ENCODE results near the gene PMVK. TPM values are rescaled to one million over a fixed set of nuclear protein-coding genes. Genes with fewer than 3 reads are reported as not detected.

Gene PMVK
- total RNA-seq, 4 donors from 2014 or later, result 2.6 to 21.2 (median 6.4) TPM

GRCh38 chr1:154973344-154974101, 37.0 kb upstream of the PMVK start:
- intact Hi-C loops (cut with DNase I; ENCODE audit: low total_unique reads), result no loop called here
- H3K9me3 ChIP-seq, result no peaks in the 10 kb centered on the region
- no peaks in the 10 kb centered on the region for H3K27me3 ChIP-seq
- TF ChIP-seq POLR2A (IDR thresholded peaks at IDR 0.05), result peak; percentile 42 to 84
- TF ChIP-seq CTCF (IDR thresholded peaks at IDR 0.05), result peak in 2 of 4 experiments; percentile 16 to 26
- DNase-seq, result peak; percentile 98 to 99
- no peaks in the 10 kb centered on the region for H3K36me3 ChIP-seq
- H3K27ac ChIP-seq, result peak overlapping the region; percentile 99
- peak overlapping the region; percentile 54 to 73 for H3K4me3 ChIP-seq
- H3K4me1 ChIP-seq, result peaks cover 3 to 8% of the 10 kb centered on the region in 2 donors

- intact Hi-C loops (cut with DNase I; ENCODE audit: low total_unique reads), result no loop called here
- DNase-seq, result peak; percentile 64 to 71
- Histone ChIP-seq H3K27me3 (no peaks in the 10 kb centered on the region), H3K4me1 (peaks cover 3 to 8% of the 10 kb centered on the region in 2 donors), H3K27ac (peak overlapping the region; percentile 99), H3K4me3 (peak overlapping the region in 1 of 2 donors; percentile 54), H3K36me3 (no peaks in the 10 kb centered on the region), H3K9me3 (no peaks in the 10 kb centered on the region)
- TF ChIP-seq CTCF (IDR thresholded peaks at IDR 0.05) (no peak), POLR2A (IDR thresholded peaks at IDR 0.05) (peak in 1 of 2 donors; percentile 28)
Measured at GRCh38 chr1:154972517-154973343, 36.2 kb upstream of the PMVK start.

GRCh38 chr1:154972213-154972516, 35.6 kb upstream of the PMVK start:
- Histone ChIP-seq H3K4me3 (no peak overlapping the region), H3K4me1 (peaks cover 3 to 8% of the 10 kb centered on the region in 2 donors), H3K9me3 (no peaks in the 10 kb centered on the region), H3K36me3 (no peaks in the 10 kb centered on the region), H3K27ac (peak overlapping the region; percentile 99), H3K27me3 (no peaks in the 10 kb centered on the region)
- intact Hi-C loops (cut with DNase I; ENCODE audit: low total_unique reads), result no loop called here
- no peak for TF ChIP-seq CTCF (IDR thresholded peaks at IDR 0.05)
- no peak for TF ChIP-seq POLR2A (IDR thresholded peaks at IDR 0.05)
- DNase-seq, result no peak

- TF ChIP-seq CTCF (IDR thresholded peaks at IDR 0.05) (no peak), POLR2A (IDR thresholded peaks at IDR 0.05) (no peak)
- peak overlapping the region; percentile 99 for H3K27ac ChIP-seq
- intact Hi-C loops (cut with DNase I; ENCODE audit: low total_unique reads), result no loop called here
- no peaks in the 10 kb centered on the region for H3K27me3 ChIP-seq
- DNase-seq, result peak; percentile 45 to 71
- H3K4me3 ChIP-seq, result peak overlapping the region in 1 of 2 donors; percentile 37
- peaks cover 3 to 8% of the 10 kb centered on the region in 2 donors for H3K4me1 ChIP-seq
- H3K9me3 ChIP-seq, result no peaks in the 10 kb centered on the region
- no peaks in the 10 kb centered on the region for H3K36me3 ChIP-seq
Measured at GRCh38 chr1:154971341-154971998, 35.0 kb upstream of the PMVK start.
